Adrenal gland (tissue), 5 donors: Measurements from ENCODE around the gene SSTR1.

ENCODE experiments used
- CTCF ChIP-seq, 6 experiments: fragments of 450-650 bp in 4 of 6; fragments of 200-600 bp in 2 of 6; sonication (generic) in 1 of 6; IDR thresholded peaks; 1 replicate in 5 of 6; 2 replicates in 1 of 6; pipeline versions ENCODE4 v1.5.1 to v1.8.0; 2016 to 2021; ENCODE audit warnings: antibody characterized with exemption in 6 of 6, mild to moderate bottlenecking in 2 of 6, moderate library complexity in 1 of 6
- POLR2A ChIP-seq, 2 donors: fragments of 450-650 bp; IDR thresholded peaks; one replicate each; pipeline ENCODE4 v1.6.1; 2017; ENCODE audit warnings: antibody characterized with exemption in 2 of 2, mild to moderate bottlenecking in 2 of 2, moderate library complexity in 1 of 2
- donor health status: DM: no; HTN: no; CAD: no.

DNA sequence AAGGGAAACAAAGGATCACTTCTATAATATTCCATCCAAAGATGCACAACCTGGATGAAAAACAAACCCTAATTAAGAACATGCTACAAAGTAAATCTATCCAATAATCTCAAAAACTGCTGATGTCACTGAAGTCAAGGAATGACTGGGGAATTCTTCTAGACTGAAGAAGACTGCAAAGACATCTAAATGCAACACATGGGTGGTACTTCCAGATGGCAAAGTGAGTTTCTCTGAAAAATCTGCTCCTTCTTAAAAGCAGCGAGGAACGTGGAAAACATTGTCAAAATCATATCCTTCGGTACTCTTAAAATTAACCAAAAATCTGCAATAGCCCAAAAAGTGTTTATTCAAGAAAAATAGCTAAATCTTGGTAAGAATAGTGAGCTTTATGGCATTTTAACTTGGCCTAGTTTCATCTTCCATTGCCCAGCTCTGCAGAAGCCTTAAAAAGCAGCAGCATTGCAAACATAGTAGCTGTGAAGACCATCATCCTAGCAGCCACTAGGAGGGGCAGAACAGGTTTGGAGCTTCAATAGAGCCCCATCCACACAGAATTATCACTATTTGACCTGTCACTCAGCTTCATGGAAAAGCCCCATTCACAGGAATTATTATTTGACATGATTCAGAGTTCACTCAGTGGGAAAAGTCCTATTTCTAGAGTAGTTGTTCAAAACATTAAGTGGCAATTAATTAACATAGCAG is 40.8 kb downstream of the SSTR1 start:
- TF ChIP-seq POLR2A (IDR thresholded peaks at IDR 0.05) (no peak), CTCF (IDR thresholded peaks at IDR 0.05) (no peak)
